Tibial nerve (tissue), 4 donors: ENCODE results near the gene BOLA2B. TPM values are rescaled to one million over a fixed set of nuclear protein-coding genes. Genes with fewer than 3 reads are reported as not detected.
A peak's percentile ranks its signal among the peaks of the same experiment; 100 is the strongest.
"Not testable (repeated sequence)": the region's sequence is repeated elsewhere in the genome, so short reads cannot be mapped to it uniquely, and the experiment has no call there.

ENCODE experiments used
- DNase-seq, 2 donors: peaks; one replicate each; pipeline ENCODE4 v3.0.0-alpha.2; 2019; ENCODE audit warnings: low spot score in 2 of 2
- H3K27ac ChIP-seq, 4 donors: fragments of 200-600 bp; sonication (generic) in 3 of 4; one replicate each; pipeline ENCODE4 v1.5.1; 2017 to 2019; ENCODE audit warnings: mild to moderate bottlenecking in 1 of 4
- H3K27me3 ChIP-seq, 2 donors: fragments of 200-600 bp; sonication (generic) in 1 of 2; one replicate each; pipeline versions ENCODE4 v1.5.1 to v1.6.0; 2017 to 2019
- H3K36me3 ChIP-seq, 3 donors: fragments of 200-600 bp; sonication (generic); one replicate each; pipeline ENCODE4 v1.5.1; 2018 to 2019
- H3K4me1 ChIP-seq, 4 donors: fragments of 200-600 bp; sonication (generic) in 3 of 4; one replicate each; pipeline ENCODE4 v1.5.1; 2017 to 2019
- H3K4me3 ChIP-seq, 4 donors: fragments of 200-600 bp; sonication (generic) in 3 of 4; one replicate each; pipeline ENCODE4 v1.5.1; 2017 to 2019; ENCODE audit warnings: mild to moderate bottlenecking in 1 of 4, moderate library complexity in 1 of 4
- H3K9me3 ChIP-seq, 4 donors: fragments of 200-600 bp; sonication (generic) in 3 of 4; one replicate each; pipeline ENCODE4 v1.5.1; 2017 to 2019
- EP300 ChIP-seq, 2 donors: sonication (generic); formaldehyde crosslinking; IDR thresholded peaks; one replicate each; pipeline ENCODE4 v1.6.1; 2017; ENCODE audit warnings: antibody characterized with exemption in 2 of 2, mild to moderate bottlenecking in 1 of 2
- POLR2A ChIP-seq, 2 donors: fragments of 450-650 bp; IDR thresholded peaks; one replicate each; pipeline ENCODE4 v1.6.1; 2017; ENCODE audit warnings: antibody characterized with exemption in 2 of 2, mild to moderate bottlenecking in 2 of 2, moderate library complexity in 2 of 2
- WGBS, 2 donors: methylation state at CpG; one replicate each; pipeline ENCODE4 v1.1.5; 2018; 5-methylcytosine and 5-hydroxymethylcytosine counted together
- total RNA-seq, 4 donors: library from RNA; depleted of rRNA; stranded (reverse); fragments of >200 nt; gene quantifications; one replicate each; pipeline ENCODE4 v1.1.0, GENCODE V29; 2016
- TF ChIP-seq, protein P1 (sequence below), 5 experiments: fragments of 200-600 bp in 3 of 5; fragments of 450-650 bp in 2 of 5; sonication (generic) in 3 of 5; IDR thresholded peaks; one replicate each; pipeline ENCODE4 v1.5.1; 2016 to 2019; ENCODE audit warnings: antibody characterized with exemption in 5 of 5, mild to moderate bottlenecking in 3 of 5, moderate library complexity in 2 of 5

BOLA2B gene
- total RNA-seq, 4 donors from 2014 or later = 218 to 491 (median 322) TPM

DNA sequence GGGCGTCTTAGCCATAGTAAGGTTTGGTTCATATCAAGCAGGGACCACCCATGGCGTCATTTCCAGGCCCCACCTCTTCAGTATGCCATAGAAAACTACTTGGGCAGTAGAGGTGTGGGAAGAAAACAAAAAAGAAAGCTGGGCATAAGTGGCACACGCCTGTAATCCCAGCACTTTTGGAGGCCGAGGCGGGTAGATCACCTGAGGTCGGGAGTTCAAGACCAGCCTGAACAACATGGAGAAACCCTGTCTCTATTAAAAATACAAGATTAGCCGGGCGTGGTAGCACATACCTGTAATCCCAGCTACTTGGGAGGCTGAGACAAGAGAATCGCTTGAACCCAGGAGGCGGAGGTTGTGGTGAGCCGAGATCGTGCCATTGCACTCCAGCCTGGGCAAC is 2.3 kb downstream of the BOLA2B start:
- H3K27me3 ChIP-seq, H3K9me3 ChIP-seq, H3K27ac ChIP-seq, DNase-seq, H3K4me3 ChIP-seq, H3K36me3 ChIP-seq: not testable (repeated sequence)
- peaks cover 0 to 19% (median 8%) of the 10 kb centered on the region in 4 donors for H3K4me1 ChIP-seq
- 94% methylated on average over 6 of the region's 12 CpGs; no CpG with 5 or more reads in 1 of the 2 donors for WGBS, 2 donors

DNA sequence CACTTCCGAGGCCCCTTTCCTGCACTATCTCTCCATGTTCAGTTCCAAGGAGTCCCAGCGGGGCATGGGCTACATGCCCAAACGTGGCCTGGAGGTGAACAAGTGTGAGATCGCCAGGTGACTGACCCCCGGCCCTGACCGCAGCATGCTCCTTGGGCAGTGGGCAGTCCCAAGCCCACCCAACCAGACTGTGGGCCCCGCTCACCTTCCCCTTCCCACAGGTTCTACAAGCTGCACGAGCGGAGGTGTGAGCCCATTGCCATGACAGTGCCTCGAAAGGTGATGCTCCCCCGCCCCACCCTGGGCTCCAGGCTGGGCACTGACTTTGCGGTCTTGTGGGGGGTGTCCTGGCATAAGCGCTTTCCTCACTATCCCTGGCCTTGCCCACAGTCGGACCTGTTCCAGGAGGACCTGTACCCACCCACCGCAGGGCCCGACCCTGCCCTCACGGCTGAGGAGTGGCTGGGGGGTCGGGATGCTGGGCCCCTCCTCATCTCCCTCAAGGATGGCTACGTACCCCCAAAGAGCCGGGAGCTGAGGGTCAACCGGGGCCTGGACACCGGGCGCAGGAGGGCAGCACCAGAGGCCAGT is 5.4 kb downstream of the BOLA2B start:
- Histone ChIP-seq H3K27ac (no peak overlapping the region), H3K9me3 (no peaks in the 10 kb centered on the region), H3K27me3 (no peaks in the 10 kb centered on the region), H3K36me3 (peaks cover 0 to 6% (median 0%) of the 10 kb centered on the region in 3 donors), H3K4me3 (no peak overlapping the region), H3K4me1 (peaks cover 0 to 26% (median 11%) of the 10 kb centered on the region in 4 donors)
- 88 to 93% methylated on average over 18 to 19 of the region's 23 CpGs for WGBS, 2 donors
- no peak for DNase-seq
- TF ChIP-seq EP300 (IDR thresholded peaks at IDR 0.05) = no peak
- no peak for TF ChIP-seq POLR2A (IDR thresholded peaks at IDR 0.05)
- TF ChIP-seq, protein P1, sequence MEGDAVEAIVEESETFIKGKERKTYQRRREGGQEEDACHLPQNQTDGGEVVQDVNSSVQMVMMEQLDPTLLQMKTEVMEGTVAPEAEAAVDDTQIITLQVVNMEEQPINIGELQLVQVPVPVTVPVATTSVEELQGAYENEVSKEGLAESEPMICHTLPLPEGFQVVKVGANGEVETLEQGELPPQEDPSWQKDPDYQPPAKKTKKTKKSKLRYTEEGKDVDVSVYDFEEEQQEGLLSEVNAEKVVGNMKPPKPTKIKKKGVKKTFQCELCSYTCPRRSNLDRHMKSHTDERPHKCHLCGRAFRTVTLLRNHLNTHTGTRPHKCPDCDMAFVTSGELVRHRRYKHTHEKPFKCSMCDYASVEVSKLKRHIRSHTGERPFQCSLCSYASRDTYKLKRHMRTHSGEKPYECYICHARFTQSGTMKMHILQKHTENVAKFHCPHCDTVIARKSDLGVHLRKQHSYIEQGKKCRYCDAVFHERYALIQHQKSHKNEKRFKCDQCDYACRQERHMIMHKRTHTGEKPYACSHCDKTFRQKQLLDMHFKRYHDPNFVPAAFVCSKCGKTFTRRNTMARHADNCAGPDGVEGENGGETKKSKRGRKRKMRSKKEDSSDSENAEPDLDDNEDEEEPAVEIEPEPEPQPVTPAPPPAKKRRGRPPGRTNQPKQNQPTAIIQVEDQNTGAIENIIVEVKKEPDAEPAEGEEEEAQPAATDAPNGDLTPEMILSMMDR (IDR thresholded peaks at IDR 0.05) = no peak

DNA sequence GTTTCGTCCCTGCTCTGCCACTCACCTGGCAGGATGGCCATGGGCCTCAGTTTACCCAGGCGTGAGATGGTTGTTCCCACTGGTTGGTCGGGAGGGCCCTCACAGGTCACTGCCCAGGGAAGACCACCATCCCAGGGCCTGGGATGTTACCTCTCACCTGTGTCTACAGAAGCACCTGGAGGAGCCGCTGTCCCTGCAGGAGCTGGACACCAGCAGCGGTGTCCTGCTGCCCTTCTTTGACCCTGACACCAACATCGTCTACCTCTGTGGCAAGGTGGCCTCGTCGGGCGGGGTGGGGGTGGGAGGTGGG is 6.0 kb downstream of the BOLA2B start:
- H3K36me3 ChIP-seq = peaks cover 0 to 6% (median 0%) of the 10 kb centered on the region in 3 donors
- H3K9me3 ChIP-seq = no peaks in the 10 kb centered on the region
- TF ChIP-seq POLR2A (IDR thresholded peaks at IDR 0.05) = no peak
- TF ChIP-seq, protein P1 (IDR thresholded peaks at IDR 0.05) = peak in 1 of 5 experiments; percentile 4
- H3K4me3 ChIP-seq = no peak overlapping the region
- peak overlapping the region in 1 of 4 donors; percentile 76 for H3K27ac ChIP-seq
- WGBS, 2 donors = 83 to 84% methylated on average over 4 to 8 of the region's 9 CpGs
- no peak for DNase-seq
- H3K4me1 ChIP-seq = peaks cover 0 to 29% (median 11%) of the 10 kb centered on the region in 4 donors
- no peaks in the 10 kb centered on the region for H3K27me3 ChIP-seq

DNA sequence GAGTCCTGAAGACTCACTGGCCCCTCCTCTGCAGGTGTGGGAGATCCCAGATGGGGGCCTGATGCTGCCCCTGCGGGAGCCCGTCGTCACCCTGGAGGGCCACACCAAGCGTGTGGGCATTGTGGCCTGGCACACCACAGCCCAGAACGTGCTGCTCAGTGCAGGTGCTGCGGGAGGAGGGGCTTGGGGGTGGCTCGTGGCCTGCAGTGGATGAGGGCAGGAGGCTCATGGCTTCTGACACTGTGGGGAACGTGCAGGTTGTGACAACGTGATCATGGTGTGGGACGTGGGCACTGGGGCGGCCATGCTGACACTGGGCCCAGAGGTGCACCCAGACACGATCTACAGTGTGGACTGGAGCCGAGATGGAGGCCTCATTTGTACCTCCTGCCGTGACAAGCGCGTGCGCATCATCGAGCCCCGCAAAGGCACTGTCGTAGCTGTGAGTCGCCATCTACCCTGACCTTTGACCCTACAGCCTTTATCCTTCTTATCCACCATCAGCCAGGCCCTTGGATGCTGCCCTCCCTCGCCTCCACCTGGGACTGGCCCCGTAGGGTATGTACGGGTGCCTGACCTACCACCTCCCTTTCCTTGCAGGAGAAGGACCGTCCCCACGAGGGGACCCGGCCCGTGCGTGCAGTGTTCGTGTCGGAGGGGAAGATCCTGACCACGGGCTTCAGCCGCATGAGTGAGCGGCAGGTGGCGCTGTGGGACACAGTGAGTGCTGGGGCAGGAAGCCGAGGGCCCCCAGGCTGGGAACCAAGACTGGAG is 6.5 kb downstream of the BOLA2B start:
- peaks cover 0 to 6% (median 0%) of the 10 kb centered on the region in 3 donors for H3K36me3 ChIP-seq
- WGBS, 2 donors = 53 to 66% methylated on average over 29 to 36 of the region's 36 CpGs
- H3K27ac ChIP-seq = peak overlapping the region in 1 of 4 donors; percentile 76
- no peak for TF ChIP-seq POLR2A (IDR thresholded peaks at IDR 0.05)
- TF ChIP-seq, protein P1 (IDR thresholded peaks at IDR 0.05) = peak; percentile 44 to 70 (median 56)
- TF ChIP-seq EP300 (IDR thresholded peaks at IDR 0.05) = no peak
- DNase-seq = peak; percentile 41 to 70
- H3K4me1 ChIP-seq = peaks cover 0 to 31% (median 11%) of the 10 kb centered on the region in 4 donors
- H3K27me3 ChIP-seq = no peaks in the 10 kb centered on the region
- H3K4me3 ChIP-seq = peak overlapping the region in 1 of 4 donors; percentile 67
- H3K9me3 ChIP-seq = no peaks in the 10 kb centered on the region

DNA sequence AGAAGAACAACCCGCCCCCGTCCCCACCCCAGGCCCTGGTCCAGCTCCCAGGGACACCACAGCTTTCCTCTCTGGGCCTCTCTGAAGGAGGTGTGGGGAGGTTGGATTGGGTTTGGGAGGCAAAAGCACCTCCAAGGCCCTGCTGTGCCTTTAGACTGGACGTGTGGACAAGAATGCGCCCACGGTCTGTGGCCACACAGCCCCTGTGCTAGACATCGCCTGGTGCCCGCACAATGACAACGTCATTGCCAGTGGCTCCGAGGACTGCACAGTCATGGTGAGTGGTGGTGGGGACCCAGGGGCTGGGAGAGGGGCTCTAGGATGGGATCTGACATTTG is 7.1 kb downstream of the BOLA2B start:
- Histone ChIP-seq H3K36me3 (peaks cover 0 to 6% (median 0%) of the 10 kb centered on the region in 3 donors), H3K9me3 (no peaks in the 10 kb centered on the region), H3K27me3 (no peaks in the 10 kb centered on the region), H3K4me3 (peak overlapping the region in 2 of 4 donors; percentile 5 to 67), H3K27ac (peak overlapping the region in 2 of 4 donors; percentile 10 to 76), H3K4me1 (peaks cover 0 to 31% (median 11%) of the 10 kb centered on the region in 4 donors)
- DNase-seq = no peak
- TF ChIP-seq EP300 (IDR thresholded peaks at IDR 0.05) (no peak), POLR2A (IDR thresholded peaks at IDR 0.05) (no peak)
- TF ChIP-seq, protein P1 (IDR thresholded peaks at IDR 0.05) = no peak
- 63 to 66% methylated on average over 7 to 8 of the region's 9 CpGs for whole genome bisulfite sequencing, 2 donors
